H1 (cell line): ENCODE measurements around the gene ZBTB16. TPM values are rescaled to one million over a fixed set of nuclear protein-coding genes. Genes with fewer than 3 reads are reported as not detected.

Source experiments
- CHD7 ChIP-seq: fragments of 300-600 bp; sonication (generic); IDR thresholded peaks from 2 replicates; pipeline ENCODE4 v1.7.1; 2012; ENCODE audit warnings: low read length, moderate library complexity, mild to moderate bottlenecking, inconsistent platforms; ENCODE audit not compliant: insufficient replicate concordance
- SIN3A ChIP-seq, 2 experiments: IDR thresholded peaks in 1 of 2; conservative IDR thresholded peaks in 1 of 2; 2 replicates each; pipeline ENCODE4 v1.6.1; 2011 to 2012; ENCODE audit warnings: low read length in 2 of 2, improper control_type of control experiment in 1 of 2, low read depth in 1 of 2, mild to moderate bottlenecking in 1 of 2
- polyA plus RNA-seq, 7 experiments: library from polyadenylated mRNA; depleted of rRNA in 3 of 7; stranded (reverse) in 5 of 7; unstranded in 2 of 7; fragments of >200 nt in 5 of 7; fragments of 200-250 nt in 2 of 7; gene quantifications; 1 replicate in 5 of 7; 2 replicates in 1 of 7; 4 replicates in 1 of 7; pipeline versions ENCODE4 v1.2.1 to v1.2.3, GENCODE V29; 2011 to 2013; ENCODE audit warnings: missing spikeins in 2 of 7, mixed read lengths in 2 of 7
- total RNA-seq: library from RNA; stranded (reverse); fragmentation: NEBNext Ultra II Directional; extraction: Animal tissue kit (Norgen Biotek cat#: 25700); gene quantifications from 2 replicates; pipeline ENCODE4 v1.2.1, GENCODE V29; 2021

Gene ZBTB16
- total and polyA plus RNA-seq, 2 of the 8 experiments (the other 6 are each of a cell fraction or from before 2014, with no cell fraction given) = 0.12 to 0.61 TPM

DNA sequence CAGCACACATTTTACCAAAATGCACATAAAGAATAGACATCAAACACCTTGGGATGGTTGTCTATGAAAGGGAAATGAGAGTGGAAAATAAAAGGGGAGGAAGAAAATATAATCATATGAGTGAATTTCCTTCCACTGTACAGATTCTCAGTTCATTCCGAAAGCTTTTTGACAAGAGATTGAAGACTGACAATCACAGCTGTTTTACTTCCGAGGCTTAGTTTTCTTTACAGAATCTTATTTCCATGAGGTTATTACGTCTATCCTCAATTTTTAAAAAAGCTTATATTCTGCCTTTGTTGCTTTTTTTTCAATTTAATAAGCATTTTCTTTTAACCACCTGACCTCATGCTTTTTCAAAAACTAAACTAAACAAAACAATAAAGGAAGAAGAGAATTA lies 223.9 kb downstream of the ZBTB16 start (continued):
- TF ChIP-seq SIN3A (conservative IDR thresholded peaks at IDR 0.05 in 1 of 2, IDR thresholded peaks at IDR 0.05 in 1 of 2; ENCODE audit: low read depth in 1 of 2, low read length in 2 of 2) (no peak), CHD7 (no peak)
